ENCODE results near the gene DYNLRB1. TPM values are rescaled to one million over a fixed set of nuclear protein-coding genes. Genes with fewer than 3 reads are reported as not detected.

DYNLRB1 gene
- total RNA-seq, 1 experiment from 2014 or later: 127 TPM

DNA sequence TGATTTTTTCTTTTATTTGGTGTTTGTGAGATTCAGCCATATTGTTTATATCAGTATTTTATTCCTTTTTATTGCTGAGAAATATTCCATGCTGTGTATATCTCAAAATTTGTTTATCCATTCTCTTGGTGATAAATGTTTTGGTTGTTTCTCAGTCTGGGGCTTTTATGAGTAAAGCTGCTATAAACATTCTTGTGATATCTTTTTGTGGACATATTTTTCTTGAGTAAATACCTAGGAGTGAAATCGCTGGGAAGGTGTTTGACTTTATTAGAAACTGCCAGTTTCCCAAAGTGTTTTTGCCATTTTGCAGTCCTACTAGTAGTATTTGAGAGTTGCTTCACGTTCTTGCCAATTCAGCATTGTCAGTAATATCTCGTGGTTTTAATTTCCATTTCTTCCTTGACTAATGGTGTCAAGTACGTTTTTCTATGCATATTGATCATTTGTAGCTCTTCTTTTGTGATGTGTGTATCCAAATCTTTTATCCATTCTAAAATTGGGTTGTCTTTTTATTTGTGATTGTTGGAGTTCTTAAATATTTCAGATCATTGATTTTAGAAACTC, 31.1 kb upstream of the DYNLRB1 start:
- no peaks in the 10 kb centered on the region for H3K4me1 Mint-ChIP-seq (ENCODE audit: insufficient read depth, unreplicated experiment)
- peaks cover 73% of the 10 kb centered on the region for H3K36me3 Mint-ChIP-seq (ENCODE audit: insufficient read depth, unreplicated experiment)
- no peaks in the 10 kb centered on the region for H3K9me3 Mint-ChIP-seq (ENCODE audit: unreplicated experiment)
- ChIA-PET POLR2A (interaction anchor here (0.6 to 2.5 kb wide), 4 partner anchors 13 to 73 kb away, joined by 3 to 8 read pairs (median 4); no protein-coding TSS in a partner anchor), CTCF (interaction anchor here (0.6 to 7.8 kb wide), 3 partner anchors 11 to 172 kb away, joined by 4 to 48 read pairs (median 7); no protein-coding TSS in a partner anchor)
- TF ChIP-seq, protein P1, sequence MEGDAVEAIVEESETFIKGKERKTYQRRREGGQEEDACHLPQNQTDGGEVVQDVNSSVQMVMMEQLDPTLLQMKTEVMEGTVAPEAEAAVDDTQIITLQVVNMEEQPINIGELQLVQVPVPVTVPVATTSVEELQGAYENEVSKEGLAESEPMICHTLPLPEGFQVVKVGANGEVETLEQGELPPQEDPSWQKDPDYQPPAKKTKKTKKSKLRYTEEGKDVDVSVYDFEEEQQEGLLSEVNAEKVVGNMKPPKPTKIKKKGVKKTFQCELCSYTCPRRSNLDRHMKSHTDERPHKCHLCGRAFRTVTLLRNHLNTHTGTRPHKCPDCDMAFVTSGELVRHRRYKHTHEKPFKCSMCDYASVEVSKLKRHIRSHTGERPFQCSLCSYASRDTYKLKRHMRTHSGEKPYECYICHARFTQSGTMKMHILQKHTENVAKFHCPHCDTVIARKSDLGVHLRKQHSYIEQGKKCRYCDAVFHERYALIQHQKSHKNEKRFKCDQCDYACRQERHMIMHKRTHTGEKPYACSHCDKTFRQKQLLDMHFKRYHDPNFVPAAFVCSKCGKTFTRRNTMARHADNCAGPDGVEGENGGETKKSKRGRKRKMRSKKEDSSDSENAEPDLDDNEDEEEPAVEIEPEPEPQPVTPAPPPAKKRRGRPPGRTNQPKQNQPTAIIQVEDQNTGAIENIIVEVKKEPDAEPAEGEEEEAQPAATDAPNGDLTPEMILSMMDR (IDR thresholded peaks at IDR 0.05; ENCODE audit: unreplicated experiment): no peak
- DNase-seq (ENCODE audit: unreplicated experiment): no peak
- no peaks in the 10 kb centered on the region for H3K27me3 Mint-ChIP-seq (ENCODE audit: insufficient read depth, unreplicated experiment)
- H3K4me3 Mint-ChIP-seq (ENCODE audit: unreplicated experiment): no peak overlapping the region
- intact Hi-C loops (cut with micrococcal nuclease): no loop called here
- no peak overlapping the region for H3K27ac Mint-ChIP-seq (ENCODE audit: low read depth, unreplicated experiment)
- no TSS peak for BruUV-seq (replicated peaks)

DNA sequence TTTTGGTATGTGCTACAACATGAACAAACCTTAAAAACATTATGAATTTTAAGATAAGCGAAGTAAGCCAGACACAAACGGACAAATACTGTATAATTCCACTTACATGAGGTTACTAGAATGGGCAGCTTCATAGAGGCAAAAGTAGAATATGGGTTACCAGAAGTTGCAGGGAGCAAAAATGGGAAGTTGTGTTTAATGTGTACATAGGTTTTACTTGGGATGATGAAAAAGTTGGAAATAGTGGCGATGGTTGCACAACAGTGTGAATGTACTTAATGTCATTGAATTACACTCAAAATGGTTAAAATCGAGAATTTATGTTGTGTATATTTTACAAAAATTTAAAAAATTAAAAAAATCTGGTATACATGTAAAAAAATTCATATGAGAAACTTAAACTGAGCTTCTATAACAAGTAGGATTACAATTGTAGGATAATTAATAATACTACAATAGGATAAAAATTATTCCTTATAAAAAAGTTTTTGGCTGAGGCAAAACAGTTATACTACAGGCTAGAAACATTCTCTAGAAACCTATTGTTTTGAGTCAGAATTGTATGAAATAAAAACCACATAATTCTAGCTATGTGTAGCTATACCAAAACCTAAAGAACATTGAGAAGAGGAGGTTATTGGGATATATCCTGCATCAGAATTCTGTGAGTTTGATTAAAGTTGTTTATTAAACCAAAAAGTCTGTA, 24.8 kb upstream of the DYNLRB1 start:
- no TSS peak for BruUV-seq (replicated peaks)
- peaks cover 82% of the 10 kb centered on the region for H3K36me3 Mint-ChIP-seq (ENCODE audit: insufficient read depth, unreplicated experiment)
- CTCF ChIA-PET: interaction anchor here (0.6 to 1.8 kb wide), 2 partner anchors 44 to 179 kb away, joined by 3 to 10 read pairs; no protein-coding TSS in a partner anchor

GRCh38 chr20:34491932-34492509, 24.2 kb upstream of the DYNLRB1 start:
- ChIA-PET POLR2A (interaction anchor here (0.8 to 1.6 kb wide), 4 partner anchors 14 to 90 kb away, joined by 3 to 6 read pairs (median 4); partner anchors contain the start of gene DYNLRB1), CTCF (interaction anchor here (0.6 to 1.8 kb wide), 2 partner anchors 45 to 179 kb away, joined by 3 to 10 read pairs; no protein-coding TSS in a partner anchor)
- Mint-ChIP-seq H3K4me3 (ENCODE audit: unreplicated experiment) (no peak overlapping the region), H3K4me1 (ENCODE audit: insufficient read depth, unreplicated experiment) (no peaks in the 10 kb centered on the region), H3K9me3 (ENCODE audit: unreplicated experiment) (no peaks in the 10 kb centered on the region), H3K27me3 (ENCODE audit: insufficient read depth, unreplicated experiment) (no peaks in the 10 kb centered on the region), H3K27ac (ENCODE audit: low read depth, unreplicated experiment) (no peak overlapping the region), H3K36me3 (ENCODE audit: insufficient read depth, unreplicated experiment) (peaks cover 80% of the 10 kb centered on the region)
- intact Hi-C loops (cut with micrococcal nuclease): no loop called here
- no TSS peak for BruUV-seq (replicated peaks)
- no peak for DNase-seq (ENCODE audit: unreplicated experiment)
- TF ChIP-seq, protein P1 (IDR thresholded peaks at IDR 0.05; ENCODE audit: unreplicated experiment): no peak

More for the DNA sequence above, 24.8 kb upstream of the DYNLRB1 start:
- POLR2A ChIA-PET: interaction anchor here (0.8 to 1.6 kb wide), 4 partner anchors 14 to 90 kb away, joined by 3 to 6 read pairs (median 4); partner anchors contain the start of gene DYNLRB1
- no peak overlapping the region for H3K27ac Mint-ChIP-seq (ENCODE audit: low read depth, unreplicated experiment)
- TF ChIP-seq, protein P1 (IDR thresholded peaks at IDR 0.05; ENCODE audit: unreplicated experiment): no peak
- intact Hi-C loops (cut with micrococcal nuclease): no loop called here
- H3K4me1 Mint-ChIP-seq (ENCODE audit: insufficient read depth, unreplicated experiment): no peaks in the 10 kb centered on the region
- H3K27me3 Mint-ChIP-seq (ENCODE audit: insufficient read depth, unreplicated experiment): no peaks in the 10 kb centered on the region
- no peaks in the 10 kb centered on the region for H3K9me3 Mint-ChIP-seq (ENCODE audit: unreplicated experiment)
- H3K4me3 Mint-ChIP-seq (ENCODE audit: unreplicated experiment): no peak overlapping the region
- no peak for DNase-seq (ENCODE audit: unreplicated experiment)

- BruUV-seq (replicated peaks): no TSS peak
- POLR2A ChIA-PET: no interaction called here
- Mint-ChIP-seq H3K9me3 (ENCODE audit: unreplicated experiment) (no peaks in the 10 kb centered on the region), H3K36me3 (ENCODE audit: insufficient read depth, unreplicated experiment) (peaks cover 72% of the 10 kb centered on the region), H3K4me1 (ENCODE audit: insufficient read depth, unreplicated experiment) (no peaks in the 10 kb centered on the region), H3K27me3 (ENCODE audit: insufficient read depth, unreplicated experiment) (no peaks in the 10 kb centered on the region), H3K4me3 (ENCODE audit: unreplicated experiment) (no peak overlapping the region), H3K27ac (ENCODE audit: low read depth, unreplicated experiment) (no peak overlapping the region)
- intact Hi-C loops (cut with micrococcal nuclease): no loop called here
- TF ChIP-seq, protein P1 (IDR thresholded peaks at IDR 0.05; ENCODE audit: unreplicated experiment): no peak
- no peak for DNase-seq (ENCODE audit: unreplicated experiment)
- CTCF ChIA-PET: interaction anchor here (0.6 to 1.1 kb wide), 3 partner anchors 29 to 775 kb away, joined by 3 to 5 read pairs (median 4); no protein-coding TSS in a partner anchor
Observed at GRCh38 chr20:34493646-34494045, 22.6 kb upstream of the DYNLRB1 start.
